HG03025 (cell line): ENCODE measurements around the gene TSC1.
A peak's percentile ranks its signal among the peaks of the same experiment; 100 is the strongest.
"Not testable (repeated sequence)": the region's sequence is repeated elsewhere in the genome, so short reads cannot be mapped to it uniquely, and the experiment has no call there.

Experiments
- ATAC-seq: cut with Tn5 transposase; IDR thresholded peaks from one replicate; pipeline ENCODE4 v1.9.1; 2021; ENCODE audit warnings: mild to moderate bottlenecking, moderate library complexity; ENCODE audit not compliant: unreplicated experiment, low FRiP score

TSC1 gene

GRCh38 chr9:132944294-132945185 is at the start of gene TSC1:
TSC1 (minus strand) TSS chr9:132944616; CDS start chr9:132928872, 15,744 bp downstream.
- peak; percentile 68 for ATAC-seq

DNA sequence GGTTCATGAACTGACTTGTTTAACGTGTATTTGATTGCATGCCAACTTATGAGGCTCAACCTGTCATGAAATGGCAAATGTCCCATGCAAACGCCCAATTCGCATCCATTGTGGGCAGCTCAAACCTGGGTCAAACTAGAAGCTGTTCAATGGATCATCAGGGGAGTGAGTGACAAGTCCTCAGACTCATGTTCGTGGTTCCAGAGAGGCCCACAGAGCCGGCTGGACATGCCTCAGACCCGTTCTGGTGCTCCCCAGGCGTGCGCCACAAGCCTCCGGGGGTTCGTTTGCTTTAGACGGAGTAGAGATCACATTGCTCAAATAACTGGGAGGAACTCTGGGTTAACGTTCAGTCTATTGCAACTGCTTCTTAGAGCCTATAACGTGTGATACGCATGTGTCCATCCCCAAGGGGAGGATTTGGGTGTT is 49.1 kb upstream of the TSC1 start:
- ATAC-seq = no peak

GRCh38 chr9:132991351-132992300 is 47.2 kb upstream of the TSC1 start:
- ATAC-seq = no peak

DNA sequence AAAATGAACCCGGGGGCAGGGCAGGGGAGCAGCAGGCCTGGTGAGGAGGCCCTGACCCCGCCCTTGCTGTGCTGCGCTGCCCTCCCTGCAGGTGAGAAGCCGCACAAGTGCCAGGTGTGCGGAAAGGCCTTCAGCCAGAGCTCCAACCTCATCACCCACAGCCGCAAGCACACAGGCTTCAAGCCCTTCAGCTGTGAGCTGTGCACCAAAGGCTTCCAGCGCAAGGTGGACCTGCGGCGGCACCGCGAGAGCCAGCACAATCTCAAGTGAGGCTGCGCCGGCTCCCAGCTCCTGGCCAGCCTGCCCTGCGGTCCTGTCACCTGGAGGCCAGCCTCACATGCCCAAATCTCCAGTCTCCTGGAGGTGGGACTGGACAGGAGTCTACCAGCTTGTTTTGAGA is 46.4 kb upstream of the TSC1 start:
- ATAC-seq = no peak

- not testable (repeated sequence) for ATAC-seq
These were observed 45.7 kb upstream of the TSC1 start for GRCh38 chr9:132989998-132990557.

DNA sequence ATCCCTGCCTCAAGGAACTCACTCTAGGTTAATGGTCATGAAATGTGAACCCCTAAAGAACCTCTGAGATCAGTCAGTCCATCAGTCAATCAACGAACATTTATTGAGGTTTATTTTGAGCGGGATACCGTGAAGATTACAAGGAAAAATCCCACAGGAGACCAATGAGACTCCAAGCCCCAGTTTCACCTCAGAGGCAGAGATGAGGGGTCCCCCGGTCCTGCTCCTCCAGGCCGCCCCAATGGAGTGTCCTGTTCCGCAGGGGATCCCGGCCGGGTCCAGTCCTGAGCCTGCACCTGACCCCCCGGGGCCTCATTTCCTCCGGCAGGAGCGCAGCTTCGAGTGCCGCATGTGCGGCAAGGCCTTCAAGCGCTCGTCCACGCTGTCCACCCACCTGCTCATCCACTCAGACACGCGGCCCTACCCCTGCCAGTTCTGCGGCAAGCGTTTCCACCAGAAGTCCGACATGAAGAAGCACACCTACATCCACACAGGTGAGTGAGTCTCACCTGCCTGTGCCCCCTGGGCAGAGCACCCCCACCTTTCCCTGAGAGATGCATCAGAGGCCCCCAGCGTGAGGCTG is 45.1 kb upstream of the TSC1 start:
- no peak for ATAC-seq

DNA sequence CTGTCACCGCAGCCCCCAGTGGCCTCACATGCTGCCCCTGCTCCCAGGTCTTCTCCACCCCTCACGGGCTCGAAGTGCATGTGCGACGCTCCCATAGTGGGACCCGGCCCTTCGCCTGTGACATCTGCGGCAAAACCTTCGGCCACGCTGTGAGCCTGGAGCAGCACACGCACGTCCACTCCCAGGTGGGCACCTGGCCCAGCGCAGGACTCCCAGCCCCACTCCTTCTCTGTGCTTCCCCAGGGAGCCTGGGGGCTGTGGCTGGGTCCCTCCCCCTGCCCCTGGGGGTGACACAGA is 44.5 kb upstream of the TSC1 start:
- no peak for ATAC-seq

DNA sequence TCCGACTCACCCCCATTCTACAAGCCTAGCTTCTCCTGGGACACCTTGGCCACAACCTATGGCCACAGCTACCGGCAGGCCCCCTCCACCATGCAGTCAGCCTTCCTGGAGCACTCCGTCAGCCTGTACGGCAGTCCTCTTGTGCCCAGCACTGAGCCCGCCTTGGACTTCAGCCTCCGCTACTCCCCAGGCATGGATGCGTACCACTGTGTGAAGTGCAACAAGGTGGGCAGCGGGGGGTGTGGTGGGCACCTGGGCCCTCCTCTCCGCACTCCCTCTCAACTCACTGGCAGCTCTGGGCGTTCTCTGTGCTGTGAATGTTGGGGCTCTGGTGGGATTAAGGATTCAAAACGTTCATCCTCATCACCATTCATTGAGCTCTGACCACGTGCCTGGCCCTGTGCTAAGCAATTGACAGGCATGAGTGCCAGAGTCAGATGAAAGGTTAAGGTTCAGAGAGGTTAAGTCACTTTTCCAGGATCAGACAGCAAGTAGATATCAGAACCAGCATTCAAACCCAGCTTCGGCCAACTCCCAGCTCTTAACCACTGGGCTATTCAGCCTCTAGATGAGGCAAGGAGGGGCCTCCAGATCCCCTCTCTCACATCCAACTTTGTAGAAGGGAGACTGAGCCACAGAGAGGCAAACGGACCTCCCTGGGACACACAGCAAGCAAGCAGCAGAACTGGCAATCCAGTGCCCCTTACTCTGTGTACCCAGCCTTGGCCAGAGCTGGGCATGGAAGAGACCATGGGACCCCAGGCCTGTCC is 44.0 kb upstream of the TSC1 start:
- ATAC-seq = no peak

DNA sequence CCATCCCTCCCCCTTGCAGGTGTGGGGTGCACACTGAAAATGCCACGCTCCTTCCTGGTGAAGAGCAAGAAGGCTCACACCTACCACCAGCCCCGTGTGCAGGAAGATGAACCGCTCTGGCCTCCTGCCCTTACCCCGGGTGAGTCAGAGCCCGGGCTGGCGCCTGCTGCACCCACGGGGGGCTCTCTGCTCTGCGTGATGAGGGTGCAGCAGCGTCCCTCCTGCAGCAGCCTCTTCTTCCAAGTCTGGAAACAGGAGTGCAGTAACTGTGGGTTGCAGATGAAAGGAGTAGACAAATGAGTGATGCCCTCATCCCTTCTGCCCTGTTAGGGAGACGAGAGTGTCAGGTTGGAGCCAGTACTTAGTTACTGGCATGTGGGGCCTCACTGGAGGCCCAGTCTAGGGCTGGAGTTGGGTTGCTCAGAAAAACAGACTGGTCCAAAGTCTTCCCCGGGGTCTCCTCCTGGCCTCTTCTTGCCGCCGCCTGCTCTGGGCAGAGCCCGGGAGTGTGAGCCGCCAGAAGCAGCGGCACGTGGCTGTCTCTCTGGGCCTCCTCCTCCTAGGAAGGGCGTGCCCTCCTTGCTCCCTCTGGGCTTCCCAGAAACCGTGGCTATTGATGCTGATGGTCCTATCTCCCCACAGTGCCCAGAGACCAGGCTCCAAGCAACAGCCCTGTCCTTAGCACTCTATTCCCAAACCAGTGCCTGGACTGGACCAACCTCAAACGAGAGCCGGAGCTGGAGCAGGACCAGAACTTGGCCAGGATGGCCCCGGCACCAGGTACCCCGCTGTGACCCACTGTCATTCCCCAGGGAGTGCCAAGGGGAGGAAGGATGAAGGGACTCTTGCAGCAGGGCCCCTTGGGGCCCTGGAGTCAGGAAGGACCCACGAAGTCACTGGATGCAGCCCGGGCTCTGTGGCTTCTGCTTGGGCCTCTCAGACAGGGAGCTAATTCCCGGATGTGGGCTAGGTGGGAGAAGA is 42.5 kb upstream of the TSC1 start:
- ATAC-seq = no peak

DNA sequence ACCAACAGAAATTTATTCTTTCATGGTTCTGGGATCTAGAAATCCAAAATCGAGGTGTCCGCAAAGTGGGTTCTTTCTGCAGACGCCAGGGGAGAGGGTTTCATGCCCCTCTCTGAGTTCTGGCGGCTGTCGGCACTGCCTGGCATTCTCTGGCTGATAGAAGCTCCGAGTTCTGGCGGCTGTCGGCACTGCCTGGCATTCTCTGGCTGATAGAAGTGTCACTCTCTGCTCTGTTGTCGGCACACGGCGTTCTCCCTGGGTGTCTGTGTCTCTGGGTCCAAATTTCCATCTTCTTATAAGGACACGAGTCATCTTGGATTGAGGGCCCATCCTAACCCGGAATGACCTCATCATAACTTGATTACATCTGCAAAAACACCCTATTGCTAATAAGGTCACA is 41.7 kb upstream of the TSC1 start:
- no peak for ATAC-seq

GRCh38 chr9:132985489-132985888 is 41.1 kb upstream of the TSC1 start:
- no peak for ATAC-seq

DNA sequence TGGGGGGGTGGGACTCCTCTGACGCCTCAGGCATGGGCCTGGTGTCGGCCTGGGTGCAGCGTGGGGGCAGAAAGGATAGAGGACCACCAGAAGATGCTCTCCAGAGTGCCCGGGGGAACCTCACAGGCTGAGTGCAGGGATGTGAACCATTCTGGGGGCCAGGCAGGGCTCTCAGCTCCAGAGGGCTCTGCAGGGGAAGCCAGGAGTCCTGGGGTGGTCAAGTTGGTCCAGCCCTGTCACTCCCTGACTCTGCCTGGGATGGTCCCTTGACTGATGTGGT is 40.6 kb upstream of the TSC1 start:
- ATAC-seq = no peak

DNA sequence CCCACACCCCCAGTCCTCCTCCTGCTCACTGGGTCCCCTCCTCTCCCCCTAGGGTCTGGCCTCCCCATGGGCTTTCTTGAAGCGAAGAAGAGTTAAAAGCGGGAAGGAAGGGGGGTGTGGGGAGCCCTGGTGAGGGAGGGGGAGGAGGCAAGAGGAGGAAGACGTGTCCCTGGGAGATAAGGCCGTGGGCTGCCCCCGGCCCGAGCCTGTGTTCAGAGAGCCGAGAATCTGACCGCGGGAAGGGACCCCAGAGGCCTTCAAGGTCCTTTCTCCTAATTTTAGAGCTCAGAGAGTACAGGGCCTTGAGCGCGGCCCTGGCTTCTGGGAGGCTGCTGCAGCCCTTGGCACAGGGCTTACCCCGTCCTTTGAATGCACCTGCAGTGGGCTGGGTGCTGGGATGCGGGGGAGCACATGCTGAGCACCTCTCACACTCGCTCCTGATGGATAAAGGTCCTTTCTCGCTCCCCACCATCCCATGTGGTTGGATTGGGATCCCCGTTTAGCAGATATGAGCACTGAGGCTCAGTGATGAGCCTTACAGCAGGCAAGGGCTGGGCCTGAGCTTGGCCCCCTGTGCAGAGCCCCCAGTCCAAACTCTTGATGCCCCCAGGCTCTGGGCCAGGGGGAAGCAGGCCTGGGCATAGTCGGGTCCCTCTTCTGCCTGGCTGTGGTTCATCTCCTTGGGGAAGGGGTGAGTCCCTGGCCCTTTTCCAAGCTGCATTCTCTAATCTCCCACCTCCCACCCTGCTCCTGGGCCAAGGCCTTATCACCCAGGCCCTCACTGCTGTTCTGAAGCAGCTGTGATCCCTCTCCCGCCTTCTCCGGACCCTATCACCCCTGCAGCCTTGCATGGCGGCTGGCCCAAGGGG is 40.0 kb upstream of the TSC1 start:
- no peak for ATAC-seq

GRCh38 chr9:132983491-132984201 is 39.2 kb upstream of the TSC1 start:
- ATAC-seq = no peak

- no peak for ATAC-seq
These were observed 38.0 kb upstream of the TSC1 start for GRCh38 chr9:132982458-132982857.

- ATAC-seq = no peak
These were observed 35.7 kb upstream of the TSC1 start for GRCh38 chr9:132980157-132980556.

GRCh38 chr9:132978451-132979131 is 34.2 kb upstream of the TSC1 start, which contains the start of gene GFI1B:
GFI1B (plus strand) TSS chr9:132978694; CDS start chr9:132986679, 7,985 bp downstream.
- no peak for ATAC-seq
